Stimulated activated CD4-positive, alpha-beta T cell treated with anti-CD3 and anti-CD28 coated beads, Interleukin-12 subunit alpha, Interleukin-12 subunit beta, amount 100 ng/mL, for 48 hours (primary cell): ENCODE data around the gene PCDHGA6.
"Not testable (repeated sequence)": the region's sequence is repeated elsewhere in the genome, so short reads cannot be mapped to it uniquely, and the experiment has no call there.

Experiments used
- DNase-seq, 3 donors: peaks; one replicate each; pipeline ENCODE4 v3.0.0-alpha.2; 2020; ENCODE audit warnings: low read depth in 2 of 3, low spot score in 1 of 3

Gene PCDHGA6

GRCh38 chr5:141392429-141393198 is 18.9 kb downstream of the PCDHGA6 start, which contains the start of gene PCDHGA8:
TSS of gene PCDHGA8 (plus strand) at chr5:141392633. CDS start at chr5:141392814, 181 bp downstream.
- DNase-seq, result no peak

- no peak for DNase-seq
These were observed 19.6 kb downstream of the PCDHGA6 start for GRCh38 chr5:141393267-141393666.

- DNase-seq, result not testable (repeated sequence)
These were observed 20.9 kb downstream of the PCDHGA6 start for GRCh38 chr5:141394401-141395187.

- DNase-seq, result not testable (repeated sequence)
These were observed 24.3 kb downstream of the PCDHGA6 start, which contains the start of gene PCDHGB5 for GRCh38 chr5:141397756-141398551. TSS of gene PCDHGB5 (plus strand) at chr5:141397947. CDS start at chr5:141398128, 181 bp downstream.

- DNase-seq, result no peak
These were observed 24.9 kb downstream of the PCDHGA6 start for GRCh38 chr5:141398608-141399007.

- no peak for DNase-seq
These were observed 26.0 kb downstream of the PCDHGA6 start for GRCh38 chr5:141399555-141400258.

- DNase-seq, result no peak
These were observed 29.0 kb downstream of the PCDHGA6 start, which contains the start of gene PCDHGA9 for GRCh38 chr5:141402553-141403243. TSS of gene PCDHGA9 (plus strand) at chr5:141402778. CDS start at chr5:141402953, 175 bp downstream.

GRCh38 chr5:141403387-141403786 is 29.7 kb downstream of the PCDHGA6 start:
- no peak for DNase-seq

GRCh38 chr5:141407790-141408505 is 34.3 kb downstream of the PCDHGA6 start, which contains the start of gene PCDHGB6:
TSS of gene PCDHGB6 (plus strand) at chr5:141408021. CDS start at chr5:141408203, 182 bp downstream.
- DNase-seq, result peak in 1 of 3 donors; percentile 25

- no peak for DNase-seq
These were observed 36.1 kb downstream of the PCDHGA6 start for GRCh38 chr5:141409598-141410306.

GRCh38 chr5:141411575-141411974 is 37.9 kb downstream of the PCDHGA6 start:
- no peak for DNase-seq

GRCh38 chr5:141412854-141413539 is 39.3 kb downstream of the PCDHGA6 start, which contains the start of gene PCDHGA10:
TSS of gene PCDHGA10 (plus strand) at chr5:141412987. CDS start at chr5:141413176, 189 bp downstream.
- DNase-seq, result peak in 1 of 3 donors; percentile 33

GRCh38 chr5:141413540-141414069 is 39.9 kb downstream of the PCDHGA6 start:
- no peak for DNase-seq

- not testable (repeated sequence) for DNase-seq
These were observed 41.0 kb downstream of the PCDHGA6 start for GRCh38 chr5:141414548-141415274.

- not testable (repeated sequence) for DNase-seq
These were observed 41.6 kb downstream of the PCDHGA6 start for GRCh38 chr5:141415275-141415618.

GRCh38 chr5:141417494-141418172 is 43.9 kb downstream of the PCDHGA6 start, which contains the start of gene PCDHGB7:
TSS of gene PCDHGB7 (plus strand) at chr5:141417677. CDS start at chr5:141417860, 183 bp downstream.
- DNase-seq, result peak; percentile 27 to 43 (median 39)
